ENCODE data around the gene ADCK1. TPM values are rescaled to one million over a fixed set of nuclear protein-coding genes. Genes with fewer than 3 reads are reported as not detected.

The ADCK1 gene
- total RNA-seq, 1 experiment from 2014 or later, result 12.2 TPM

DNA sequence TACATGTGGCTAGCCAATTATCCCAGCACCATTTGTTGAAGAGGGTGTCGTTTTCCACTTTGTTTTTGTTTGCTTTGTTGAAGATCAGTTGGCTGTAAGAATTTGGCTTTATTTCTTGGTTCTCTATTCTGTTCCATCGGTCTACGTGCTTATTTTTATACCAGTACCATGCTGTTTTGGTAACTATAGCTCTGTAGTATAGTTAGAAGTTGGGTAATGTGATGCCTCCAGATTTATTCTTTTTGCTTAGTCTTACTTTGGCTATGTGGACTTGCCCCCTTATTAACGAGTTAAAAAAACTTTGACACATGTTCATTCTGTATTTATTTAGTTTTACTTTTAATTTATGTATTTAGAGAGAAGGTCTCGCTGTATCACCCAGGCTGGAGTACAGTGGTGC is 120.4 kb downstream of the ADCK1 start:
- Histone ChIP-seq H3K18ac (ENCODE audit: insufficient read length, low read depth, low read length) (no peak overlapping the region), H3K56ac (ENCODE audit: insufficient read length, low read depth, low read length) (no peak overlapping the region), H3T11ph (ENCODE audit: low read length) (no peak overlapping the region), H3K9ac (ENCODE audit: extremely low read depth, insufficient read length, low read length) (no peak overlapping the region), H3K23ac (ENCODE audit: insufficient read length, low read depth, low read length) (no peak overlapping the region), H3K4ac (ENCODE audit: low read depth, low read length) (no peak overlapping the region), H2BK20ac (ENCODE audit: low read depth, low read length, poor library complexity, severe bottlenecking) (no peak overlapping the region), H3K79me2 (ENCODE audit: insufficient read depth, low read length) (no peaks in the 10 kb centered on the region), H3K14ac (ENCODE audit: insufficient read depth, low read length) (no peak overlapping the region), H3K4me2 (ENCODE audit: insufficient read depth, insufficient read length, low read length) (no peak overlapping the region), H3K23me2 (ENCODE audit: insufficient read length, low read depth, low read length, poor library complexity, severe bottlenecking) (no peaks in the 10 kb centered on the region), H3K79me1 (ENCODE audit: insufficient read depth, low read depth, low read length, poor library complexity, severe bottlenecking) (no peaks in the 10 kb centered on the region), H2BK5ac (ENCODE audit: insufficient read length, low read length) (no peak overlapping the region), H3K9me3 (ENCODE audit: control insufficient read depth, low read depth, low read length) (no peaks in the 10 kb centered on the region), H4K5ac (ENCODE audit: insufficient read length, low read depth, low read length) (no peak overlapping the region), H3K4me1 (ENCODE audit: insufficient read depth, low read length) (no peaks in the 10 kb centered on the region), H4K8ac (replicated peaks; ENCODE audit: insufficient read length, low read depth, low read length) (no peak overlapping the region), H3K27me3 (ENCODE audit: insufficient read depth, low read length) (no peaks in the 10 kb centered on the region), H2AK5ac (ENCODE audit: insufficient read length, low read length) (no peak overlapping the region), H4K20me1 (ENCODE audit: control insufficient read depth, insufficient read depth, insufficient read length) (no peaks in the 10 kb centered on the region), H2BK15ac (ENCODE audit: low read depth, low read length) (no peak overlapping the region), H3K27ac (ENCODE audit: insufficient read length, low read depth, low read length) (no peak overlapping the region), H2BK12ac (ENCODE audit: insufficient read length, low read depth, low read length) (no peak overlapping the region), H2AFZ (ENCODE audit: low read length) (no peak overlapping the region), H2BK120ac (ENCODE audit: low read depth, low read length, poor library complexity, severe bottlenecking) (no peak overlapping the region), H4K91ac (ENCODE audit: insufficient read length, low read depth, low read length) (no peak overlapping the region)
- DNase-seq, result no peak
- no peaks in the 10 kb centered on the region for H3K27me3 Mint-ChIP-seq (ENCODE audit: low read depth)
- no peak overlapping the region for H3K4me3 Mint-ChIP-seq
- H3K36me3 Mint-ChIP-seq (ENCODE audit: insufficient read depth in 1 of 3, low read depth in 3 of 3), result peaks cover 0 to 7% (median 6%) of the 10 kb centered on the region in 3 experiments; a peak in 3 of 7 replicates
- TF ChIP-seq CTCF (conservative IDR thresholded peaks at IDR 0.05), result no peak
- no peak overlapping the region for H3K27ac Mint-ChIP-seq
- no CpG with 5 or more reads among the region's 5 CpGs for WGBS (ENCODE audit: extremely low coverage, insufficient read length, low lambda C conversion rate)
- no peaks in the 10 kb centered on the region for H3K4me1 Mint-ChIP-seq
- H3K9me3 Mint-ChIP-seq, result peaks cover 6 to 8% of the 10 kb centered on the region in 2 experiments; a peak in 4 of 5 replicates
